Measurements from ENCODE around the gene POLD3. TPM values are rescaled to one million over a fixed set of nuclear protein-coding genes. Genes with fewer than 3 reads are reported as not detected.
"Not testable (repeated sequence)": the region's sequence is repeated elsewhere in the genome, so short reads cannot be mapped to it uniquely, and the experiment has no call there.

The POLD3 gene
- total RNA-seq, 1 donor from 2014 or later = 12.8 TPM

GRCh38 chr11:74654976-74655375 lies 62.6 kb downstream of the POLD3 start:
- H3K4me1 Mint-ChIP-seq (ENCODE audit: unreplicated experiment) = no peaks in the 10 kb centered on the region
- peaks cover 6% of the 10 kb centered on the region for H3K9me3 Mint-ChIP-seq (ENCODE audit: unreplicated experiment)
- H3K36me3 Mint-ChIP-seq (ENCODE audit: unreplicated experiment) = peaks cover 14% of the 10 kb centered on the region
- no peak for TF ChIP-seq CTCF (IDR thresholded peaks at IDR 0.05)
- DNase-seq (ENCODE audit: extremely low spot score, unreplicated experiment) = no peak
- H3K27me3 Mint-ChIP-seq (ENCODE audit: unreplicated experiment) = no peaks in the 10 kb centered on the region
- H3K4me3 Mint-ChIP-seq (ENCODE audit: unreplicated experiment) = no peak overlapping the region
- H3K27ac Mint-ChIP-seq (ENCODE audit: unreplicated experiment) = no peak overlapping the region

GRCh38 chr11:74659124-74659523 lies 66.7 kb downstream of the POLD3 start:
- peaks cover 18% of the 10 kb centered on the region for H3K9me3 Mint-ChIP-seq (ENCODE audit: unreplicated experiment)
- not testable (repeated sequence) for H3K4me1 Mint-ChIP-seq (ENCODE audit: unreplicated experiment); H3K4me3 Mint-ChIP-seq (ENCODE audit: unreplicated experiment); H3K27me3 Mint-ChIP-seq (ENCODE audit: unreplicated experiment); H3K27ac Mint-ChIP-seq (ENCODE audit: unreplicated experiment); DNase-seq (ENCODE audit: extremely low spot score, unreplicated experiment)
- peaks cover 11% of the 10 kb centered on the region for H3K36me3 Mint-ChIP-seq (ENCODE audit: unreplicated experiment)

GRCh38 chr11:74662487-74663103 lies 70.2 kb downstream of the POLD3 start:
- TF ChIP-seq CTCF (IDR thresholded peaks at IDR 0.05) = no peak
- Mint-ChIP-seq H3K4me1 (ENCODE audit: unreplicated experiment) (no peaks in the 10 kb centered on the region), H3K9me3 (ENCODE audit: unreplicated experiment) (peaks cover 18% of the 10 kb centered on the region), H3K27me3 (ENCODE audit: unreplicated experiment) (no peaks in the 10 kb centered on the region), H3K4me3 (ENCODE audit: unreplicated experiment) (no peak overlapping the region), H3K27ac (ENCODE audit: unreplicated experiment) (no peak overlapping the region), H3K36me3 (ENCODE audit: unreplicated experiment) (peaks cover 11% of the 10 kb centered on the region)
- DNase-seq (ENCODE audit: extremely low spot score, unreplicated experiment) = no peak

- no peak for TF ChIP-seq CTCF (IDR thresholded peaks at IDR 0.05)
- Mint-ChIP-seq H3K4me3 (ENCODE audit: unreplicated experiment) (no peak overlapping the region), H3K4me1 (ENCODE audit: unreplicated experiment) (no peaks in the 10 kb centered on the region), H3K9me3 (ENCODE audit: unreplicated experiment) (peaks cover 18% of the 10 kb centered on the region), H3K27ac (ENCODE audit: unreplicated experiment) (no peak overlapping the region), H3K27me3 (ENCODE audit: unreplicated experiment) (no peaks in the 10 kb centered on the region), H3K36me3 (ENCODE audit: unreplicated experiment) (peaks cover 11% of the 10 kb centered on the region)
- DNase-seq (ENCODE audit: extremely low spot score, unreplicated experiment) = no peak
Observed at GRCh38 chr11:74663315-74663714, 70.9 kb downstream of the POLD3 start.

GRCh38 chr11:74669211-74670160 lies 77.1 kb downstream of the POLD3 start:
- no peak overlapping the region for H3K27ac Mint-ChIP-seq (ENCODE audit: unreplicated experiment)

More at GRCh38 chr11:74669211-74670160, 77.1 kb downstream of the POLD3 start:
- H3K9me3 Mint-ChIP-seq (ENCODE audit: unreplicated experiment) = no peaks in the 10 kb centered on the region
- no peaks in the 10 kb centered on the region for H3K36me3 Mint-ChIP-seq (ENCODE audit: unreplicated experiment)
- no peak overlapping the region for H3K4me3 Mint-ChIP-seq (ENCODE audit: unreplicated experiment)
- H3K27me3 Mint-ChIP-seq (ENCODE audit: unreplicated experiment) = no peaks in the 10 kb centered on the region
- H3K4me1 Mint-ChIP-seq (ENCODE audit: unreplicated experiment) = peaks cover 20% of the 10 kb centered on the region
- peak; percentile 73 for DNase-seq (ENCODE audit: extremely low spot score, unreplicated experiment)
- no peak for TF ChIP-seq CTCF (IDR thresholded peaks at IDR 0.05)

Measured in osteocyte (in vitro differentiated cells).